Measurements from ENCODE around the gene SMARCC1.

- TF ChIP-seq CTCF (IDR thresholded peaks at IDR 0.05): no peak
- no peak for TF ChIP-seq POLR2A (IDR thresholded peaks at IDR 0.05)
Measured at GRCh38 chr3:47583320-47584075, 198.2 kb downstream of the SMARCC1 start.
